ENCODE results near the gene MISFA. TPM values are rescaled to one million over a fixed set of nuclear protein-coding genes. Genes with fewer than 3 reads are reported as not detected.
"Not testable (repeated sequence)": the region's sequence is repeated elsewhere in the genome, so short reads cannot be mapped to it uniquely, and the experiment has no call there.

MISFA gene
- total RNA-seq: 1.4 TPM in 1 of 2 replicates, not detected in the other

- no peak for DNase-seq (ENCODE audit: extremely low read depth, low read depth, low spot score)
Measured at GRCh38 chr11:18599739-18600230, at the start of gene MISFA. Gene MISFA (plus strand): TSS chr11:18599789. CDS start chr11:18599929, 140 bp downstream.

DNA sequence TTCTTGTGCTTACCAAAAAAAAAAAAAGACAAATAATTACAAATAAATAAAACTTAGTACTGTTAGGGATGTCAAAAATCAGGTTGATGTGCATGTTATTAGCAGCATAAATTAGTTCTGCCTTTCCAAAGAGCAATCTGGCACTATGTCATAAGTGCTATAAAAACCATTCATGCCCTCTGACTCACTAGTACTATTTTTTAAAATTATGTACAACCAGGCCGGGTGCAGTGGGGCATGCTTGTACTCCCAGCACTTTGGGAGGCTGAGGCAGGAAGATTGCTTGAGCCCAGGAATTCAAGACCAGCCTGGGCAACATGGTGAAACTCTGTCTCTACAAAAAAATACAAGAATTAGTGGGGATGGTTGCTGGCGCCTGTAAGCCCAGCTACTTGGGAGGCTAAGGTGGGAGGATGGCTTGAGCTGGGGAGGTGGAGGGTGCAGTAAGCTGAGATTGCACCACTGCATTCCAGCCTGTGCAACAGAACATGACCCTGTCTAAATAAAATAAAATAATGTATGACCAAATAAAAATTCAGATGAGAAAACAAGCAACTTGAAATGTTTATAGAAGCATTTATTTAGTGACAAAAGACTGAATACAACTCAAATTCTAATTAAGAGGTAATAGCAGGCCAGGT, 36.4 kb upstream of the MISFA start:
- no peak for DNase-seq (ENCODE audit: extremely low read depth, low read depth, low spot score)

GRCh38 chr11:18564149-18564548, 35.4 kb upstream of the MISFA start:
- no peak for DNase-seq (ENCODE audit: extremely low read depth, low read depth, low spot score)

GRCh38 chr11:18566406-18566805, 33.2 kb upstream of the MISFA start:
- no peak for DNase-seq (ENCODE audit: extremely low read depth, low read depth, low spot score)

DNA sequence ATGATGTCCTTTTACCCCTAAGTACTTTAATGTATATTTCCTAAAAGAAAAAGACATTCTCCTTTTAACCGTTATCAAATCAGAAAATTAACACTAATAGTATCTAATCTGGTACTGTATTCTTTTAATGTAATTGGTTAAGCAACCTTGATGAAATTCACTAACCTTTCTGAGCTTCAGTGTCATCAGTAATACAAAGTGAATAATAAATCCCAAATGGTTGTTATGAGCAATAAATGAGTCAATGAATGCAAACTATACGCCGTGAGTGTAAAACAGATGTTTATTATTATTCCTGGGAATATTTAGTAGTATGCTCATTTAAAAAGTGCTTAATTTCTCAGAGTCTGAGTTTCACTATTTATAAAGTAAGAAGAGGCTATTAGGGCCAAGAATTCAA, 32.5 kb upstream of the MISFA start:
- no peak for DNase-seq (ENCODE audit: extremely low read depth, low read depth, low spot score)

GRCh38 chr11:18575361-18575760, 24.2 kb upstream of the MISFA start:
- DNase-seq (ENCODE audit: extremely low read depth, low read depth, low spot score): no peak

GRCh38 chr11:18578975-18579598, 20.5 kb upstream of the MISFA start:
- DNase-seq (ENCODE audit: extremely low read depth, low read depth, low spot score): no peak

DNA sequence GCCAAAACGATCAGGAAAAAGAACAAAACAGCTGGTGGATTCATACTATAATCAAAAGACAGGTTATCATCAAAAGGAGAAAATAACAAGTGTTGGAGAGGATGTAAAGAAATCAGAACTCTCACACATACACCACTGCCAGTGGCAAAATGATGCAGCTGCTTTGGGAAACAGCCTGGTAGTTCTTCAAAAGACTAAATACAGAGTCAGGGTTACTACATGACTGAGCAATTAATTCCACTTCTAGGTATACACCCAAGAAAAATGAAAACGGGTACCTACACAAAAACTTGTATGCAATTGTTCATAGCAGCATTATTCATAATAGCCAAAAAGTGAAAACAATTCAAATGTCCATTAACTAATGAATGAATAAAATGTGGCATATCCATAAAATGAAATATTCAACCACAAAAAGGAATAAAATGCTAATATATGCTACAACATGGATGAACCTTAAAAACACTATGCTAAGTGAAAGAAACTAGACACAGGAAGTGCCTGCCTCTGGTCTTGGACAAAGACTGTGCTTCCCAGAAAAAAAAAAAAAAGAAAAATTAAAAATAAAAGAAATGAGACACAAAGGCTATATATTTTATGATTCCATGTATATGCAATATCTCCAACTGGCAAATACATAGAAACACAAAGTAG, 19.3 kb upstream of the MISFA start:
- no peak for DNase-seq (ENCODE audit: extremely low read depth, low read depth, low spot score)

GRCh38 chr11:18581825-18582224, 17.8 kb upstream of the MISFA start:
- no peak for DNase-seq (ENCODE audit: extremely low read depth, low read depth, low spot score)

GRCh38 chr11:18588297-18589252, 11.0 kb upstream of the MISFA start, which contains the start of gene UEVLD:
Gene UEVLD (minus strand): TSS chr11:18588734. CDS start chr11:18588654, 80 bp downstream.
- no peak for DNase-seq (ENCODE audit: extremely low read depth, low read depth, low spot score)

DNA sequence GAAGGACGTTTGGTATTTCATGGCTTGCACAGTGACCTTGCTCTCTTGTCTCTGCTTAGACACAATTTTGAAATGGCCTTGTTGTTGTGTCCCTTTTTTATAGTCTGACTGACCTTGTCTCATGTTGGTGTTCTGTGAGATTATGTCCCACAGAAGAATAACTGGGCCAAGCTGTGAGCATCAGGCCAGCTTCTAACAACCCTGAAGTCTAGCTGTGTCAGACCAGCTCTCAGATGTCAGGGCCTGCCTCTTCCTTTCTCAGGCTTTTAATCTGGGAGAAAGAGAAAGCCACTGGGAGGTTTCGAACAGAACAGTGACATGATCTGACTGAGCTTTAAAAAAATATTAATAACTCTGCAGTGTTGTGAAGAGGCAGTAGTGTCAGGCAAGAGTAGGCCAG, 9.0 kb upstream of the MISFA start:
- no peak for DNase-seq (ENCODE audit: extremely low read depth, low read depth, low spot score)

DNA sequence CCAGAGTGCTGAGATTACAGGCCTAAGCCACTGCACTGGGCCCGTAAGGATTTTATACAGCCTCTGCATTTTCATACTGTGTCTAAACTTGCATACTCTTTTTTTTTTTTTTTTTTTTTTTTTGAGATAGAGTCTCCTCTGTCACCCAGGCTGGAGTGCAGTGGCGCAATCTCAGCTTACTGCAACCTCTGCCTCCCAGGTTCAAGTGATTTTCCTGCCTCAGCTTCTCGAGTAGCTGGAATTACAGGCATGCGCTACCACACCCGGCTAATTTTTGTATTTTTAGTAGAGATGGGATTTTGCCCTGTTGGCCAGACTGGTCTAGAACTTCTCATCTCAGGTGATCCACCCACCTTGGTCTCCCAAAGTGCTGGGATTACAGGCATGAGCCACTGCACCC, 5.5 kb upstream of the MISFA start:
- not testable (repeated sequence) for DNase-seq (ENCODE audit: extremely low read depth, low read depth, low spot score)

DNA sequence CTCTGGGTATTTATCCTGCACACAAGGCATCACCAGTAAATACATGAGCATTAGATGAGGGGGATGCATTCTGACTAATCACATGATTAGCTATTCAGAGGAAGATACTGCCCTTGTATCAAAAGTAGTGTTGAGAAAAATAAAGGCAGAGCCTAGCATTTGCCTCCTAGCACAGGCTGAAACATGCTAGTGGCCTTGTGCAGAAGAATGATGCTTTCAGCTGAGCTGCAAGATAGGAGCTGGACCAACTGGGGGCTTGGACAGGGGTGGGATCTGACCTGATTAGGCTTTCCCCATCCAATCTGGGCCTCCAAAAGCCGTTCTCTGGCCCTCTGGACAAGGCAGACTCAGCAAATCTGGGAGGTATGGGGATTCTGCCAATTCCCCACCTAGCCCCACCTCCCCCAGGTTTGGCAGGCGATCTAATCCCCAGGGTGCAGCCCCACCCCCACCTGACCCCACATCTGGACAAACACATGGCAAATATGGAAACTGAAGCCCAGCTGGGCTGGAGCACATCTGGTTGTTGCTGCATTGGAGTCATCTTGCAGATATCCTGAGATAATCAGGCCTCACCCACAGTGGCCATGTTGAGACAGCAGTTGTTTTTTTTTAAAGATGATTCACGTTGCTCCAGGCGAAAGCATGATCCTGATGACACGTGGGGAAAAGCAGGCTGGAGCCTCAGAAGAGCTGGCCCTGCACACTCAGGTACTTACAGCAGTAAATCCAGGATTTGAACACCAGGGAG, 4.4 kb upstream of the MISFA start:
- DNase-seq (ENCODE audit: extremely low read depth, low read depth, low spot score): no peak

DNA sequence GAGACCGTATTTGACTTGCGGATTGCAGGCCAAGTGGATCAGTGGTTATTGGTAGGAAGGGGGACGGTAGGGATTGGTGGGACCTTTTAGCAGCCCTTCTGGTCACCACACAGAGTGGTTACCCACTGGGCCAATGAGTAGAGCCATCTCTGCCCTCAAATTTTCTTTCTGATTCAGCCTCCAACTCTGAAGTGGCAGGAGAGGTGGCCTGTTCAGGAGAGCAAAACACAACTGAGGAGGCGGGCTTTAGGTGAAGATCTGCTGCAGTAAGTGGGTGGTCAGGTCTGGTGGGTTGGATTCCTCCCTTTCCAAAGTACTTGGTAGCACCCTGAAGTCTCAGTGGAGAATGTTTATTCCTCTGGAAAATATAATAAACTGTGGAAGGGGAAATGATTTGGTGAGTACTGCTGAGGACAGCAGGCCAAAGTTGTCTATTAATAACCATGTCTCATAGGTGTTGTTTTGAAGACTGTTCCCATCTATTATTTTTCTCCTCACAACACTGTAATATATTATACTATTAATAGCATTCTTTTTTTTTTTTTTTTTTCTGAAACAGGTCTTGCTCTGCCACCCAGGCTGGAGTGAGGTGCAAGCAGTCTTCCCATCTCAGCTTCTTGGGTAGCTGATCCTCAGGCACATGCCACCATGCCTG, 1.5 kb downstream of the MISFA start:
- DNase-seq (ENCODE audit: extremely low read depth, low read depth, low spot score): no peak

GRCh38 chr11:18608376-18608775, 8.8 kb downstream of the MISFA start:
- DNase-seq (ENCODE audit: extremely low read depth, low read depth, low spot score): peak; percentile 29

DNA sequence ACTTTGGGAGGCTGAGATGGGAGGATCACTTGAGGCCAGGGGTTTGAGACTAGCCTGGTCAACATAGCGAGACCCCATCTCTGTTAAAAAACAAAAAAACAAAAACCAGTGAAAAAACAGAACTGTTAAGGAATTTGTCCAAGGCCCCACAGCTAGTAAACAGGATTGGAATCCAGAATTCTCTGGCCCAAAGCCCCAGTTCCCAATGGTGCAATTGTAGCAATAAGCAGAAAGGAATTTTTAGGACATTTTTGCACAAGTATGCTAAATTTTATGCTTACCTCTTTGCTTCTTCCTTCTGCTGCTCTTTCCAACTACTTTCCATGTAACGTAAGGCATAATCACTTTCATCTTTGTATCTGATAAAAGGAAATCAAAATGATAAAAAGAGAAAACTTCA, 11.6 kb downstream of the MISFA start:
- DNase-seq (ENCODE audit: extremely low read depth, low read depth, low spot score): no peak

DNA sequence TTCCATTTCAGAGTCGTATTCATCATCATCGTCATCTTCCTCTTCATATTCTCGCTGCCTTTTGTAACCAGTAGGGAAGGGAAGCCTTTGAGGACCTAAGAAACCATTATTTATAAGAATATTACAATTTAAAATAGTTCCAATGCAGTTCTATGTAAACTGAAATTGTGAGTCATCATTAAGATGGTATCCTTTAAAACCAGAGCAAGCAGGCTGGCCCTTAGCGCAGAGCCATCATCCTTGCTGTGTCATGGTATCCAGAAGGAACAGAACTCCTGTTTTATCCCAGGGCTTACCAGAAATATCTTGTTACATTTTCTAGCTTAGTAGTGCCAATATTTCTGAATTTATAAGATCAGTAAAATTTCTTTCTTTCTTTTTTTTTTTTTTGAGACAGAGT, 12.8 kb downstream of the MISFA start:
- DNase-seq (ENCODE audit: extremely low read depth, low read depth, low spot score): no peak

GRCh38 chr11:18614667-18615066, 15.1 kb downstream of the MISFA start:
- no peak for DNase-seq (ENCODE audit: extremely low read depth, low read depth, low spot score)

DNA sequence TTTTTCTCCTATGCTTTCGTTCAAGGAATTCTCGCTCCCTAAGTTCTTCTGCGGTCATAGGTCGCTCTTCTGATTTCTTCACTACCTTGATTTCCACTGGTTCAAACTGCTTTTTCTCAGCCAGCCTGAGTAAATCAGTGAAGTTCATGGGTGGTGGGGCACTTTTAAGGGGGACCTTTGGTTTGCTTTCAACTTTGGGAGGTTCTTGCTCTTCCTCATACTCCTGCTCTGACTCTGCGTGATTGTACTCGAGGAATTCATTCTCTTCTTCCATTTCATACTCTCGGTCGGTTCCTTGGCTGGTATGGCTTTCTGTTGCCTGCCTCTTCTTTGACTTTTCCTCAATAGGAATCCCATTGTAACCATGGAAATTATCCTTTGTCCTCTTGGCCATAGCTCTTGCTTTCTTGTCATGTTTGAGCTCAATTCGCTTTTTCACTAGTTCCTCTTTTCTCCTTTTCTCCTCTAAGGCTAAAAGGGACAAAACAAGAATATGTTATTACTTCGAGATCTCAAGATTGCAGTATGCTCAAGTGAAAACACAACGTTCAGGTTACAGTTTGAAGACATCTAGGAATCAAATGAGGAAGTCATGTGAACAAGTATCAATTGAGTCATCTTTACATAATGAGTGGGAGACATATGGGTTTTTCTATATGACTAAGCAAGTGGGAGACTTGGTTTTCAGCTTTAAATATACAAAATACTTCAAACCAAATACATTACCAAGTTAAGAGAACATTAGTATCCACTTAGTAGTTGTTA, 16.2 kb downstream of the MISFA start:
- no peak for DNase-seq (ENCODE audit: extremely low read depth, low read depth, low spot score)
